Measurements from ENCODE around the gene DCAF6.

Gene DCAF6

DNA sequence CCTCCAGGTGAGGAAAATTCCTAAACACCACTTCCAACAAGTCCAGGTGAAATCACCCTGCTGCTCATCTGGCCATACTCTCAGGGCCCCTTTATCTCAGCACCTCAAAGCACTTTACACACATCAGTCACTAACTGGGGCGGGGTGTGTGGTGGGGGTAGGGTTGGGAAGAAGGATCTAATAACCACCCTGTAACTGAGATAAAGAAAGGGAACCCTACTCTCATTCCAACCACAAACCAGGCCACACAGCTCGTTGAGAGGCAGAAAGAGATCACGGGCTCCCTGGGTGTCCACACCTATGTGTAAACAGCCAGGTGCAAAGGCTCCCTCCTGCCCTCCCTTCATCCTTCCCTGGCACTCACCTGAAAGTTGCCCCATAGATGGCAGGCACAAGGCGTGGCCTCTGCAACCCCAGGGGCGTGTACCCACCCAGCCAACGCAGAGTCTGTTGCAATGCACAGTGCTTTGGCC lies 179.9 kb downstream of the DCAF6 start:
- Mint-ChIP-seq H3K4me3 (no peak overlapping the region), H3K4me1 (peaks cover 0 to 9% of the 10 kb centered on the region in 2 donors), H3K9me3 (peaks cover 9 to 11% of the 10 kb centered on the region in 2 donors), H3K27ac (no peak overlapping the region), H3K27me3 (peaks cover 4 to 5% of the 10 kb centered on the region in 2 donors), H3K36me3 (peaks cover 0 to 2% of the 10 kb centered on the region in 2 donors)
- DNase-seq, result no peak
- no peak for ATAC-seq (replicated peaks)

DNA sequence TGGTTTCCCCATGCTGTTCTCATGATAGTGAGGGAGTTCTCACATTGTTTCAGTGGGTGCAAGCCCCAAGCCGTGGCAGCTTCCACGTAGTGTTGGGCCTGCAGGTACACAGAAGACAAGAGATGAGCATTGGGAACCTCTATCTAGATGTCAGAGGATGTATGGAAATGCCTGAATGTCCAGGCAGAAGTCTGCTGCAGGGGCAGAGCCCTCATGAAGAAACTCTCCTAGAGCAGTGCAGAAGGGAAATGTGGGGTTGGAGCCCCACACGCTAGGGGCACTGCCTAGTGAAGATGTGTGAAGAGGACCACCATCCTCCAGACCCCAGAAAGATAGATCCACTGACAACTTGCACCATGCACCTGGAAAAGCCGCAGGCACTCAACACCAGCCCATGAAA lies 183.3 kb downstream of the DCAF6 start:
- no peak overlapping the region for H3K4me3 Mint-ChIP-seq

DNA sequence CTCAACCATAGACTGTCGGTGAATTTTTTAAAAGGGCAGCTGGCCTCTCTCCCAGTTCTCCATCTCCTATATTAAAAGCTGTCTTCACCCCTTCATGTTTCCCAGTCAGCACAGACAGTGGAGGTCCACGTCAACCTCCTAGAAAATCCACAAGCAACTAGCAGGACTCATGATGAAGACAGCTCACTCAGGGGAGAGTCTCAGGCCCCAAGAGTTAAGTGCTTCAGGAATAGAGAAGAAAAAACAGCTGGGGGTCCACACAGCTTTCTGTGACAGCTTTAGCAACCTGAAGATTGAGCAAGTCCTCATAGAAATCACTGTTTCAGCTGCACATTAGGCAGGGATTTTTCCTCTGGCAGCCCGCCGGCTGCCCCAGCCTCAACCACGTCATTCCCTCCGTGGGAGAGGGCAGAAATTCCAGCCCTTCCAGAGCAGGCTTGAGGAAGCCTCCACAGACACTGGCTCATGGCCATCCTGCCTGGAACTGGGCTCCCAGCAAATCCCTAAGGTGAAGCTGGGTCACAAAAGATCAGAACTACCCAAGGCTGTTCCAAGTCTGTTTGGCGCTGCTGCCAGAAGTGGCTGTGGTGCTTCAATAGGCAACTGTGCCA lies 185.0 kb downstream of the DCAF6 start:
- Mint-ChIP-seq H3K27ac (no peak overlapping the region), H3K27me3 (peaks cover 13 to 17% of the 10 kb centered on the region in 2 donors), H3K36me3 (peaks cover 0 to 2% of the 10 kb centered on the region in 2 donors), H3K4me3 (no peak overlapping the region), H3K9me3 (peaks cover 9 to 11% of the 10 kb centered on the region in 2 donors), H3K4me1 (no peaks in the 10 kb centered on the region)
- DNase-seq (no peak), ATAC-seq (replicated peaks) (no peak)

More for the DNA sequence above, 183.3 kb downstream of the DCAF6 start:
- no peak overlapping the region for H3K27ac Mint-ChIP-seq
- ATAC-seq (replicated peaks), result no peak
- H3K4me1 Mint-ChIP-seq, result no peaks in the 10 kb centered on the region
- peaks cover 16 to 17% of the 10 kb centered on the region in 2 donors for H3K27me3 Mint-ChIP-seq
- peaks cover 0 to 2% of the 10 kb centered on the region in 2 donors for H3K36me3 Mint-ChIP-seq
- H3K9me3 Mint-ChIP-seq, result peaks cover 9 to 11% of the 10 kb centered on the region in 2 donors
- DNase-seq, result no peak

DNA sequence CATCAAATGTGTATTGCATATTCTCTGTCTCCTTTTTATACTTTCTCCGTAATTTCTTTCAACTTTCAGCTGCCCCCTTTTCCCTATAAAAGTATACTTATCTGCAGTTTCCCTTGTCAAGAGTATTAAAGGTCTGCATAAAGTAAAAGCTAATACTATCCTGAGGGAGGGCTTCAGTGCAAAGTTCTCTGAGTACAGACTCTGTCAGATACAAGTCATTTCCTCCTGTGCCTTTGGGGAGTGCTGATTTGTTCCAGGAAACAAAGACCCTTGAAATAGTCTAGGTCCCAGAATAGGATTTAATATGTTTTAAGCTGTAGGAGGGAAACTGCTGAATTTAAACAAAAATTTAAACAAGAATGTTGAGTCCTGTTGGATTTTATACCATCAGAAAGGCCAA lies 188.6 kb downstream of the DCAF6 start:
- ATAC-seq (replicated peaks) (no peak), DNase-seq (no peak)
- Mint-ChIP-seq H3K36me3 (peaks cover 3 to 4% of the 10 kb centered on the region in 2 donors), H3K4me3 (no peak overlapping the region), H3K9me3 (peaks cover 3 to 5% of the 10 kb centered on the region in 2 donors), H3K27ac (no peak overlapping the region), H3K4me1 (no peaks in the 10 kb centered on the region), H3K27me3 (peaks cover 21 to 23% of the 10 kb centered on the region in 2 donors)
